Thoracic aorta (tissue), 2 donors: ENCODE data around the gene EMX1. TPM values are rescaled to one million over a fixed set of nuclear protein-coding genes. Genes with fewer than 3 reads are reported as not detected.

Source experiments
- ATAC-seq: fragments of 150-250 bp; one replicate; pipeline ENCODE4 v1.8.0; 2017; ENCODE audit warnings: low read depth; ENCODE audit not compliant: insufficient number of reproducible peaks, low FRiP score
- DNase-seq: peaks from one replicate; pipeline ENCODE4 v3.0.0-alpha.2; 2020; ENCODE audit warnings: low spot score
- H3K27ac ChIP-seq, 2 donors: fragments of 200-600 bp; sonication (generic); 1 replicate in 1 of 2; 2 replicates in 1 of 2; pipeline ENCODE4 v1.5.1; 2016; ENCODE audit warnings: mild to moderate bottlenecking in 2 of 2, moderate library complexity in 2 of 2
- H3K27me3 ChIP-seq: fragments of 200-600 bp; sonication (generic); replicated peaks from 2 replicates; pipeline ENCODE4 v1.6.0; 2016; ENCODE audit warnings: mild to moderate bottlenecking; ENCODE audit not compliant: insufficient read depth
- H3K36me3 ChIP-seq: fragments of 200-600 bp; sonication (generic); one replicate; pipeline ENCODE4 v1.5.1; 2016
- H3K4me1 ChIP-seq, 2 donors: fragments of 200-600 bp; sonication (generic); 1 replicate in 1 of 2; 2 replicates in 1 of 2; pipeline versions ENCODE4 v1.5.1 to v1.6.0; 2016; ENCODE audit warnings: low read depth in 2 of 2, mild to moderate bottlenecking in 1 of 2; ENCODE audit not compliant: control insufficient read depth in 1 of 2
- H3K4me3 ChIP-seq: fragments of 200-600 bp; sonication (generic); 2 replicates; pipeline ENCODE4 v1.5.1; 2016; ENCODE audit warnings: mild to moderate bottlenecking
- H3K9me3 ChIP-seq: fragments of 200-600 bp; sonication (generic); 2 replicates; pipeline ENCODE4 v1.5.1; 2016
- total RNA-seq, 2 donors: library from RNA; depleted of rRNA; stranded (reverse); fragments of >200 nt; gene quantifications; one replicate each; pipeline versions ENCODE4 v1.1.0 to v1.2.3, GENCODE V29; 2016
- TF ChIP-seq, protein P1 (sequence below): fragments of 200-600 bp; sonication (generic); IDR thresholded peaks from one replicate; pipeline ENCODE4 v1.5.1; 2019; ENCODE audit warnings: antibody characterized with exemption

Gene EMX1
- total RNA-seq, 2 donors from 2014 or later: not detected

DNA sequence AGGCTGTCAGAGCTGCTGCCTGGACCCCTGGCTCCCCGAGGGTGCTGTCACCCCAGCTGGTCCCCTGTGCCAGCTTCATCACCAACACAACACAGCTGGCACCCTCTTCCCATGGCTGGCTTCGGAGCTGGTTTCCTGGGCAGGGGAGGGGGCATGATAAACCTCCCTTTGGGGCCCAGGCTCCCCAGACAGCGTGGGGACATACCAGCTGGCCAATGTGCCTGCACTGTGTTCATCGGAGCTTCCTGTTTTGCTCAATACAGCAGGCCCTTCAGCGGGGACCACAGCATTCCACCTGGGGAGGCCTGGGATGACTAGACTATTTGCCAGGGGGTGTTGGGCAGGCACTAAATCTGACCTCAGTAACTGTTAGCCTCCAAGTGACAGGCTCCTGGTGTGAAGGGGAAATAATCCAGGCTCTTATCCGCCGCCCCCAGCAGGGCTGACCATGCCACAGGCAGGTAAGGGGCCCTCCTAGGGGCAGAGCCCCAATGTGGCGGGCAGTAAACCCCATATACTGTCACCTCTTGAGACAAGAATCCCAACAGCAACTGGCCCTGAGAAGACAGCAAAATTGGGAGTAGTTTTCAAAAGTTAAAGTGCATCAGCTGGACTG is 44.6 kb downstream of the EMX1 start:
- Histone ChIP-seq H3K9me3 (no peaks in the 10 kb centered on the region), H3K27ac (no peak overlapping the region), H3K36me3 (no peaks in the 10 kb centered on the region), H3K4me3 (no peak overlapping the region), H3K4me1 (no peaks in the 10 kb centered on the region), H3K27me3 (no peaks in the 10 kb centered on the region)
- DNase-seq (no peak), ATAC-seq (no peak)
- TF ChIP-seq, protein P1, sequence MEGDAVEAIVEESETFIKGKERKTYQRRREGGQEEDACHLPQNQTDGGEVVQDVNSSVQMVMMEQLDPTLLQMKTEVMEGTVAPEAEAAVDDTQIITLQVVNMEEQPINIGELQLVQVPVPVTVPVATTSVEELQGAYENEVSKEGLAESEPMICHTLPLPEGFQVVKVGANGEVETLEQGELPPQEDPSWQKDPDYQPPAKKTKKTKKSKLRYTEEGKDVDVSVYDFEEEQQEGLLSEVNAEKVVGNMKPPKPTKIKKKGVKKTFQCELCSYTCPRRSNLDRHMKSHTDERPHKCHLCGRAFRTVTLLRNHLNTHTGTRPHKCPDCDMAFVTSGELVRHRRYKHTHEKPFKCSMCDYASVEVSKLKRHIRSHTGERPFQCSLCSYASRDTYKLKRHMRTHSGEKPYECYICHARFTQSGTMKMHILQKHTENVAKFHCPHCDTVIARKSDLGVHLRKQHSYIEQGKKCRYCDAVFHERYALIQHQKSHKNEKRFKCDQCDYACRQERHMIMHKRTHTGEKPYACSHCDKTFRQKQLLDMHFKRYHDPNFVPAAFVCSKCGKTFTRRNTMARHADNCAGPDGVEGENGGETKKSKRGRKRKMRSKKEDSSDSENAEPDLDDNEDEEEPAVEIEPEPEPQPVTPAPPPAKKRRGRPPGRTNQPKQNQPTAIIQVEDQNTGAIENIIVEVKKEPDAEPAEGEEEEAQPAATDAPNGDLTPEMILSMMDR: no peak

DNA sequence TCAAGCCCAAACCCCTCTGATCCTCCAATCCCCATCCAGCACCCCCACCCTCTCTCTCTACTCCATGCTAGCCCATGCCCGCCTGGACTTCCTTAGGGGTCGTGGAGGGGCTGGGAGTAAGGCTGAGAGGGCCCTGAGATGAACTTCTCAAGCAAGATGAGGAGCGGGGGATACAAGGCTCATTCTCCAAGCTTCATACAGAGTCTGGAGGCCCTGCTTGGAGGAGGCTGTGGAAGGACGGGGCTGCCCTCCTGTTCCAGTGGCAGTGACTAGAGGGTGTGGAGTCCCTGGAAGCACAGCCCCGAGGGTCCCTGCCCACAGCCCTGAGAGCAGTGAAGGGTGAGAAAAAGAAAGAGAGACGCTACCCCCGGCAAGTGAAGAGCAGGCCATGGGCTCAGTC is 45.6 kb downstream of the EMX1 start:
- H3K36me3 ChIP-seq: no peaks in the 10 kb centered on the region
- H3K4me3 ChIP-seq: no peak overlapping the region
- ATAC-seq (no peak), DNase-seq (no peak)
- no peaks in the 10 kb centered on the region for H3K4me1 ChIP-seq
- TF ChIP-seq, protein P1: no peak
- no peak overlapping the region for H3K27ac ChIP-seq
- no peaks in the 10 kb centered on the region for H3K27me3 ChIP-seq
- no peaks in the 10 kb centered on the region for H3K9me3 ChIP-seq

DNA sequence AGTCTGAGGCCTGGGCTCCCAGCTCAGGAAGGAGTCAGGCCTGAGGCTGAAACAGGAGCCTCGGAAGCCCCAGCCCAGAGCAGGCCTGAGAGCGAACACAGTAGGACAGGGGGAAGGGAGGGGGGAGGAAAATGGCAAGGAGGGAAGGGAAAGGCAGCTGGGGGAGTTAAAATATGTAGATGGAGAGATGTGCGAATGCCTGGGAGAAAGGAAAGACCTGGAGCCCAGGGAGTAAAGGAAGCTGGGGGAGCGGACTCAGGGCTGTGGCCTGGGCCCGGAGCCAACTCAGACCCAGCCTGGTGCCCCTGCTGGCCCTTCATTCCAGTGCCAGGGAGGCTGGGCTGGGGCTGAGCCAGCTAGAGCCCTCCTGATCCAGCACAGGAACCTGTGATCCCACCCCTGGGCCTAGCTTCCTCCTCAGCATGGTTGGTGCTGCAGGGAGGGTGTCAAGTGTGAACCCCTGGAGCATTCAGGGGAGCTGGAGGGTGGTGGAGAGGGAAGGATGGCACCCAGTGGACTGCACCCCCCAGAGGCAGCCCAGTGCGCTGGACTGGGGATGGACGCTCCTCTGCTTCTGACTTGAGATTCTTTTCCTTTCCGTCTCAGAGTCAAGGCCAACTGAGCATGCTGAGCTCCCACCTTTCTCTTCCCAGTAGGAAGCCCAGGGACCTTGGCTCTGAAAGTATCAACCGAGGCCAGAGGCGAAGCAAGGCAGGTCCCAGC is 46.3 kb downstream of the EMX1 start:
- ATAC-seq (no peak), DNase-seq (no peak)
- Histone ChIP-seq H3K9me3 (no peaks in the 10 kb centered on the region), H3K4me1 (no peaks in the 10 kb centered on the region), H3K36me3 (no peaks in the 10 kb centered on the region), H3K27me3 (no peaks in the 10 kb centered on the region), H3K27ac (no peak overlapping the region), H3K4me3 (no peak overlapping the region)
- TF ChIP-seq, protein P1: no peak

DNA sequence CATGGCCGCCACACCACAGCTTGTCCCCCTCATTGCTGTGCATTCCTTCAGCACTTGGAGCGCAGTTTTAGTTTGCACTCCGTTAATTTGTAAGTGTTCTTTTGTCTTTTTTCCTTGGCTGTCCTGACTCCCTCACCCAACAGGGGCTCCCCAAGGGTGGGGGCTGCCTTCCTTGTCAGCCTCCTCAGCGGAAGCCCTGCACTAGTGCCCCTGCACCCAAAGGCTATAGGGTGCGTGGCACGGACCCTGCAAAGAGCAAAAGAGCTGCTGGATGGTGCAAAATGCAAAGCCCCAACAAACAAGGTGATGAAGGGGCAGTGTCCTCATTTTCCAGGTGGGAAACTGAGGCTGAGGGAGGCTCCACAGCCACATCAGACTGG is 46.8 kb downstream of the EMX1 start:
- H3K4me3 ChIP-seq: no peak overlapping the region
- TF ChIP-seq, protein P1: no peak
- no peak overlapping the region for H3K27ac ChIP-seq
- no peaks in the 10 kb centered on the region for H3K4me1 ChIP-seq
- no peaks in the 10 kb centered on the region for H3K36me3 ChIP-seq
- no peaks in the 10 kb centered on the region for H3K27me3 ChIP-seq
- no peak for ATAC-seq
- DNase-seq: no peak
- no peaks in the 10 kb centered on the region for H3K9me3 ChIP-seq

DNA sequence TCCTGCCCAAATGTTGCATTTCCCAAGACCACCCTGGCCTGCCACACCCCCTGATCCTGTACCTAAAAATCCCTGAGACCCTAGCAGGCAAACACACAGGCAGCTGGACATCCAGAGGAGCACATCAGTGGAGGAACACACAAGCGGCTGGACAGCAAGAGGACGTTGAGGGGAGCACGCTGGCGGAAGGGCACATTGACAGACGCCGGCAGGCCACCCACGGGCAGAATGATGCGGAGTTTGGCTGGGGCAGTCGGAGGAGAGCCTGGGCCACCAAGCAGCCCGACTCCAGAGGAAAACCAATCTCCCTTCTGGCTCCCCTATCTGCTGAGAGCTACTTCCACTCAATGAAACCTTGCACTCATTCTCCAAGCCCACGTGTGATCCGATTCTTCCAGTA is 47.7 kb downstream of the EMX1 start:
- DNase-seq (no peak), ATAC-seq (no peak)
- Histone ChIP-seq H3K36me3 (no peaks in the 10 kb centered on the region), H3K27me3 (no peaks in the 10 kb centered on the region), H3K4me1 (no peaks in the 10 kb centered on the region), H3K4me3 (no peak overlapping the region), H3K27ac (no peak overlapping the region), H3K9me3 (no peaks in the 10 kb centered on the region)
- TF ChIP-seq, protein P1: no peak
